ENCODE data around the gene ANKRA2. TPM values are rescaled to one million over a fixed set of nuclear protein-coding genes. Genes with fewer than 3 reads are reported as not detected.

The ANKRA2 gene
- total and polyA plus RNA-seq, 2 of the 8 experiments (the other 6 are each of a cell fraction or from before 2014, with no cell fraction given): 7.0 to 12.6 TPM

GRCh38 chr5:73534971-73535370 is 30.5 kb downstream of the ANKRA2 start (continued):
- TF ChIP-seq PHF8 (conservative IDR thresholded peaks at IDR 0.05; ENCODE audit: low read depth, low read length): no peak

All from H1 (cell line).